Urinary bladder (tissue), 4 donors: ENCODE measurements around the gene PRMT7. TPM values are rescaled to one million over a fixed set of nuclear protein-coding genes. Genes with fewer than 3 reads are reported as not detected.

Source experiments
- DNase-seq: peaks from one replicate; pipeline ENCODE4 v3.0.0-alpha.2; 2015; ENCODE audit errors: extremely low spot score
- H3K27ac ChIP-seq: one replicate; pipeline ENCODE4 v1.5.1; 2013; ENCODE audit warnings: low read depth, mild to moderate bottlenecking, moderate library complexity
- H3K36me3 ChIP-seq: one replicate; pipeline ENCODE4 v1.6.1; 2013; ENCODE audit warnings: mild to moderate bottlenecking, moderate library complexity; ENCODE audit not compliant: insufficient read depth
- H3K4me1 ChIP-seq: one replicate; pipeline ENCODE4 v1.6.1; 2013; ENCODE audit warnings: mild to moderate bottlenecking, moderate library complexity; ENCODE audit not compliant: insufficient read depth
- H3K4me3 ChIP-seq: one replicate; pipeline ENCODE4 v1.5.1; 2013; ENCODE audit warnings: low read depth, low read length
- WGBS: extraction: QIAGEN DNeasy Blood & Tissue Kit; methylation state at CpG from one replicate; pipeline ENCODE4 v1.1.7; 2013; 5-methylcytosine and 5-hydroxymethylcytosine counted together
- polyA plus RNA-seq: library from polyadenylated mRNA; stranded (reverse); fragments of 200-250 nt; gene quantifications from one replicate; pipeline ENCODE4 v1.2.3, GENCODE V29; 2013
- total RNA-seq: library from RNA; depleted of rRNA; stranded (reverse); fragments of >200 nt; gene quantifications from one replicate; pipeline ENCODE4 v1.2.3, GENCODE V29; 2014
- donor health status: healthy with polysubstance abuse.
- donor health status: healthy.

Gene PRMT7
- total and polyA plus RNA-seq, 2 donors: 38.7 to 53.2 TPM

DNA sequence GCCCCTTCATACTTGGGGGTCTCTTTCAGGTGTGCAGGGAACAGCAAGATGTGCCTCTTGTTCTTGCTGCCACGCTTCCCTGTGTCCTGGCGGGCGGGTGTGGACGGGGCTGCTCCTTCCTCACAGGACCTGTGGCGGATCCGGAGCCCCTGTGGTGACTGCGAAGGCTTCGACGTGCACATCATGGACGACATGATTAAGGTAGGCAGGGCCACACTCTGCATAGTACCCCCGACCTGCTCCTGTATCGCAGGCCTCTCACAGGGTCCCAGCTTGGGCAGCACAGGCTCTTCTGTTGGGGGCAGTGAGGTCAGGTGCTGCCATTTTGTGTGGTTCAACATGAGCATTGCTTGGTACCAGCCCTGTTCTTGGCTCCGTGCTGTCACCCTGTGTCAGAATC lies 42.5 kb downstream of the PRMT7 start:
- DNase-seq: no peak
- WGBS: 92% methylated on average over 13 of the region's 13 CpGs
- Histone ChIP-seq H3K36me3 (peaks cover 14% of the 10 kb centered on the region), H3K4me3 (no peak overlapping the region), H3K27ac (no peak overlapping the region), H3K4me1 (no peaks in the 10 kb centered on the region)

DNA sequence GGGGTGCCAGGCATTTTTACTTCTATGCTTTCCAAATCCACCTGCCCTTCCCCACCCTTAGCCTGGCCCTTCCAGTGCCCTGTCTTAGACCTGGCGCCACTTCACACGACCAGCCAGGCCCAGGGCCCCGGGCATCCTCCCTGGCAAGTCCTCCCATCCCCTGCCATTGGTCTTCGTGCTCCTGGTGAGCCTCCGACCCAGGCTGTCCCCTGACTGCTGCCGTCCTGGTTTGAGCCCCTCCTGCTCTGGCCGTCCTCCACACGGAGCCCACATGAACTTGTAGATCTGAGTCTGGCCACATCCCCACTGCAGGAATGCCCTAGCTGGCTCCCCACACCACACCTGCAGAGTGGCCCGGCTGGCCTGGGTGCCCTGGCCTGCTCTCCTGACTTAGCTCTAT lies 44.0 kb downstream of the PRMT7 start:
- Histone ChIP-seq H3K4me1 (no peaks in the 10 kb centered on the region), H3K27ac (no peak overlapping the region), H3K36me3 (peaks cover 13% of the 10 kb centered on the region), H3K4me3 (no peak overlapping the region)
- DNase-seq: no peak
- 92% methylated on average over 9 of the region's 9 CpGs for WGBS

DNA sequence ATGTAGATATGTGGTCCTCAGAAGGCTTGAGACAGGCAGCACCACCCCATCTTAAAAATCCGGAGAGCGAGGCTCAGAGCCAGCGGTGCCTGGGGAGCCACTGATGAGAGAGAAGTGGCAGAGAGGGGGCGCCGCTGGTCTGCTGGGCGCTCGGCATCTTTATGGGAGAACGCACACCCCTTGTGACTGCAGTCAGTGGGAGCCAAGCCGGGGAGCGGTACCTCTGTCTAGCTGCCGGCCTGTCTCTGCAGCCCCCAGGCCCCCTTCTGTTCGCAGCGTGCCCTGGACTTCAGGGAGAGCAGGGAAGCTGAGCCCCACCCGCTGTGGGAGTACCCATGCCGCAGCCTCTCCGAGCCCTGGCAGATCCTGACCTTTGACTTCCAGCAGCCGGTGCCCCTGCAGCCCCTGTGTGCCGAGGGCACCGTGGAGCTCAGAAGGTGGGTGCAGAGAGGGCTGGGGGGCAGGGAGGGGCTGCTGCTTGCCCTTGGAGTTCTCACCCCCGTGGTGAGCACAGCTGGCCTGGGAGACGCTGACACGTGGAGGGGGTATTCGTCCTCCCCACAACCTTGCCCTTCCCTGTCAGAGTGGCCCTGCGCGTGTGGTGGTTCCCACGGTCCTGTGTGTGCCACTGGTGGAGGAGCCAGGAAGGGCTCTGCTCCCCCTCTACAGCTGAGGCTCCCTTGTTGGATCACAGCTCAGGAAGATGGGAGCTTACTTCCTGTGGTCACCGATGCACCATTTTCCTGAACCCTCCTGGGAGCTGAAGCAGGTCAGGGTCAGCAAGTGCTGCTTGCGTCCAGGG lies 44.8 kb downstream of the PRMT7 start:
- H3K27ac ChIP-seq: no peak overlapping the region

DNA sequence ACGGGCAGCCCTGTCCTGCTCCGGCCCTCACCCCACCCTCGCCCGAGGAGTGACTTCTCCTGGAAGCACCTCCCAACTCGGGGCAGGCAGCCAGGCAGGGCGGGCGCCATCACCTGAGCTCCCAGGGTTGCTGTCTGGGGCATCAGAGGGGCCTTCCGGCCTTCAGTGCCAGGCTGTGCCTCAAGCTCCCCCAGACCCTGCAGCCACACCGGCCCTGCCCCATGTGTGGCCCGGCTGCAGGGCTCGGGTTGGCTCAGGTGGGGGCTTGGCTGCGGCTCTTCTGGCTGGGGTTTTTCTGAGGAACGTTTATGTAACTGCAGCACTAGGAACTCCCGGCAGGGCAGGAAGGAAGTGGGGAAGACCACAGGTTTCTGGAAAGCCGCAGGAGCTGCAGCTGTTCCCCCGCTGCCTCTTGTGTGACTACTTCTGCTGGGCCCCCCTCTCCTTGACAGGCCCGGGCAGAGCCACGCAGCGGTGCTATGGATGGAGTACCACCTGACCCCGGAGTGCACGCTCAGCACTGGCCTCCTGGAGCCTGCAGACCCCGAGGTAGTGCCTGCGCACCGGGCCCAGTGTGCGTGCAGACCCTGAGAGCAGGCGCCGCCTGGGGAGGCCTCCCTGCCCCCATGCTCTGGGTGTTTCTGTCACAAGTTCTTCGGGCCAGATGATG lies 45.6 kb downstream of the PRMT7 start:
- H3K27ac ChIP-seq: no peak overlapping the region
- WGBS: 73% methylated on average over 28 of the region's 28 CpGs
- H3K4me1 ChIP-seq: no peaks in the 10 kb centered on the region
- peaks cover 13% of the 10 kb centered on the region for H3K36me3 ChIP-seq
- no peak for DNase-seq
- no peak overlapping the region for H3K4me3 ChIP-seq

More for the DNA sequence above, 44.8 kb downstream of the PRMT7 start:
- H3K36me3 ChIP-seq: peaks cover 13% of the 10 kb centered on the region
- no peaks in the 10 kb centered on the region for H3K4me1 ChIP-seq
- H3K4me3 ChIP-seq: no peak overlapping the region
- whole genome bisulfite sequencing: 83% methylated on average over 28 of the region's 28 CpGs
- DNase-seq: no peak

DNA sequence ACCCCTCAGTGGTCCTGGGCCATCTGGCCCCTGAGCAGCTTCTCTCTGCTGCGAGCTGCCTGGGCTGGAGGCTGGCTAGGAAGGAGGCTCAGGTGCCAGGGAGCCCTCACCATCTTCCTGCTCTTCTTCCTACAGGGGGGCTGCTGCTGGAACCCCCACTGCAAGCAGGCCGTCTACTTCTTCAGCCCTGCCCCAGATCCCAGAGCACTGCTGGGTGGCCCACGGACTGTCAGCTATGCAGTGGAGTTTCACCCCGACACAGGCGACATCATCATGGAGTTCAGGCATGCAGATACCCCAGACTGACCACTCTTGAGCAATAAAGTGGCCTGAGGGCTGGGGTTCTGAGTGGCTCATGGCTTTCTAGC lies 46.1 kb downstream of the PRMT7 start:
- DNase-seq: no peak
- Histone ChIP-seq H3K36me3 (peaks cover 13% of the 10 kb centered on the region), H3K4me3 (no peak overlapping the region), H3K27ac (no peak overlapping the region), H3K4me1 (no peaks in the 10 kb centered on the region)
- 93% methylated on average over 5 of the region's 5 CpGs for WGBS

DNA sequence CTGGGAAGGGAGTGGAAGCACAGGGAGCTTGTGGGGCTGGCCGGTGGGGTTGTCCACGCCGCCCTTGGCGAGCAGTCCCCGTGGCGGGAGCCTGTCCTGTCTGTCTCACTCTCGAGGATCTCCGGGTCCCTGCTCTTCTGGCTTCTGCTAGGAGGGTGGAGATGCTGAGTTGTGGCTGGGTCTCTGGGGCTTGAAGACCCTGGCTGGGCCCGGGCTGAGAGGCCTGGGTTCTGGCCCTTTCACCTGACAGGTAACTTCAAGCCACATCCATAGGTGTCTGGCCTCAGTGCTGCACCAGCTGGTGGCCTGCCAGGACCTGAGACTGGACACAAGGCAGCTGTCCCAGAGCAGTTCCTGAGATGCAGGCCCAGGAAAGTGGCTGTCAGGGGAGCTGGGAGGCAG lies 46.7 kb downstream of the PRMT7 start:
- peaks cover 13% of the 10 kb centered on the region for H3K36me3 ChIP-seq
- no peak for DNase-seq
- no peaks in the 10 kb centered on the region for H3K4me1 ChIP-seq
- no peak overlapping the region for H3K4me3 ChIP-seq
- WGBS: 93% methylated on average over 9 of the region's 9 CpGs
- H3K27ac ChIP-seq: no peak overlapping the region

DNA sequence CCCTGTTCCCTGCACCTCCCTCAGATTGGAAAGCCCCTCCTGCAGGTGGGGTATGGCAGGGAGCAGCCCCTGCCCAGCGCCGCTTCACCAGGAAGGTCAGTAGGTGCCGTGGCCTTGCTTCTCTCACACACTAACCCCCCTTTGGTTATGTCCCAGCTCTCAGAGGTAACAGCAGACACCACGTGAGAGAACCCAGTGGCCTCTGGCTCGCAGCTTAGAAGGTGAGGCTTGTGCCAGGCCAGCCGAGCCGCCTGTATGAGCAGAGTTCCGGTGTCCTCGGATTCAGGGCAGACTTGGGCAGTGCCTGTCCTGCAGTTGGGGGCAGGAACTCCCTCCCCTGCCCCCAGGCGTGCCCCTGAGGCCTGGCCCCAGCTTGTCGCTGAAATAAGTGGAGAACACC lies 47.1 kb downstream of the PRMT7 start:
- Histone ChIP-seq H3K36me3 (peaks cover 13% of the 10 kb centered on the region), H3K4me3 (no peak overlapping the region), H3K27ac (no peak overlapping the region), H3K4me1 (no peaks in the 10 kb centered on the region)
- WGBS: 92% methylated on average over 11 of the region's 11 CpGs
- no peak for DNase-seq

DNA sequence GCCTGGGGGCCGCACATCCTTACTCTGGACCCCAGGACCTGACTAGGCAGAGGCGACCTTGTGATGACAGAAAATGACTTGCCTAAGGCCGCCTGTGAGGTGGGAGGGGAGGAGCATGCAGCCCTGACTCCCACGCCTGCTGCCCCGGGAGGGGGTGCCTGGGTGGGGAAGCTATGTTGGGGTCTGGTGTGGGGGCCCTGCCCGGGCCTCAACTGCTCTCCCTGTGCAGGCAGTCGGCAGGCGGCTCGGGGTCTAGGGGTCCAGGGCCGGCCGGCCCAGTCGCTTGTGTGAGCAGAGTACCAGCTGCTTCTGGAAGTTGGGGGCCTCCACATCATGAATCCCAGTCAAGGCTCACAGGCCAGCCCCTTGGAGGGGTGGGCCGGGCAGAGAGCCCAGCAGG lies 48.1 kb downstream of the PRMT7 start:
- 84% methylated on average over 13 of the region's 13 CpGs for WGBS
- no peak for DNase-seq
- Histone ChIP-seq H3K4me1 (no peaks in the 10 kb centered on the region), H3K4me3 (no peak overlapping the region), H3K36me3 (peaks cover 10% of the 10 kb centered on the region), H3K27ac (no peak overlapping the region)

DNA sequence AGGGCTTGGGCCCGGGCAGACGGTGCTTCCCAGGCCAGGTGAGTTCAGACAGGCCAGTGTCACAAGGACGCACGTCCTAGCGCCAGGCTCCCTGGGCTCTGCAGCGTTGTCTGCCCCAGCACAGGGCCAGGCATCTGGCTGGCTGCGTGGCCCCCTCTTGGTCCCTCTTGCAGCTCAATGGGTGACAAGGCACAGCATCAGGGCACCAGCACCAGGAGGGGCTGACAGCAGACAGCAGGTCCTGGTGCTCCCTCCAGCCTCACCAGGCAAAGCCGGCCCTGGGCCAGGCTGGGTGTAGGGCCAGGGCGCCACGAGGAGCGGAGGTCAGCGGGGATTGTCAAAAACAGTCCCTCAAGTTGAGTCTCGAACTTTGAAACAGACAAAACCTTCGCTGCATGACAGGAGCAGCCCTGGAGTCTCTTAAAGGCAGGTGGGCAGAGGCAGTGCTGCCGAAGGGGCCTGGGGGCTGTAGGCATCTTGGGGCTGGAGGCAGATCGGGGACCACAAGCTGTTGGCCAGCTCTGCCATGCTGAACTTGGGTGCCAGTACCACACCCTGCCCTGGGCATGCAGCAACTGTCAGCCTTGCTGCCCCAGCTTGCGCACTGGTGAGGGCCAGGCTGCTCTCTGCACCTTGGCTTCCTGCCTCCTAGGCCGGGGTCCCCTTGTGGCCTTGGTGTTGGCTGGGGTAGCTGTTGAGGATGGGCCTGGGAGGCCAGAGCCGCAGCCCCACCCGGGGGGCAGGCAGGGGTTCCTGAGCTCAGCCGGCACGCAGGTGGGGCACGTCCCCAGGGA lies 48.8 kb downstream of the PRMT7 start:
- DNase-seq: no peak
- 88% methylated on average over 23 of the region's 23 CpGs for WGBS
- H3K36me3 ChIP-seq: peaks cover 8% of the 10 kb centered on the region
- H3K27ac ChIP-seq: no peak overlapping the region
- H3K4me1 ChIP-seq: no peaks in the 10 kb centered on the region
- no peak overlapping the region for H3K4me3 ChIP-seq

DNA sequence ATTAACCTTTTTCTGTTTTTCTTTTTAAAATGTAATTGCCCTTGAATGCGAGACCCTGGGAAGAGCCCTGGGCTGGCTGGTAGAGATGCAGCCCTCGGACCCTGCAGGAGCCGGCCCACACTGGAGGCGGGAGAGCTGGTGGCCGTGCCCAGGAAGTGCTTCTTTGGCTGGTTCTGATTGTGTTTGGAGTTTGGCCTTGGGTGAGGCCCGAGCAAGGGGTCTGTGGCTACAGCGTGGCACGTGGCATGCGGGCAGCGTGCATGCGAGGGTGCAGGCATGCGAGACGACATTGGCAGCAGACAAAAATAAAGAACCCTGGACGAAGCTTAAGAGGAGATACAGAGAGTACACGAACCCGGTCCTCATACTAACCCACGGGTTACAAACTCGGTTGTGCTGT lies 49.7 kb downstream of the PRMT7 start:
- H3K27ac ChIP-seq: no peak overlapping the region
- peaks cover 5% of the 10 kb centered on the region for H3K36me3 ChIP-seq
- WGBS: 91% methylated on average over 18 of the region's 18 CpGs
- no peak for DNase-seq
- no peak overlapping the region for H3K4me3 ChIP-seq
- no peaks in the 10 kb centered on the region for H3K4me1 ChIP-seq

DNA sequence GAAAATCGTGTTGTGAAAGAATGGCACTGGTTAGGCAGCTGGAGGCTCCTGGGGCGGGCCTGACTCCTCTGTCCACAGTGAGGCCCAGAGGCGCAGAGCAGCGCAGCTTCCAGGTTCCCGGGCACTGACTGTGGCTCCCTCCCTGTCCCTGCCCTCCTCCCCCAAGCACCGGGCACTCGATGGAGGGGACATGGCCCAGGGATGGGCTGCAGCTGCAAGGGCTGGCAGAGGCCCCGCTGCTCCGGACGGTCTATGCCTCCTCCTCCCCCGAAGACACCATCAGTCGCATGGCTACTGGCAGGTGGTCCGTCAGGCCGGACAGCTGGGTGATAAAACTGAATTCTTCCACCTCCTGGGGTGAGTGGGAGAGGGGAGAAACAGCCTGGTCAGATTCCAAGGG lies 50.1 kb downstream of the PRMT7 start:
- peaks cover 5% of the 10 kb centered on the region for H3K36me3 ChIP-seq
- DNase-seq: no peak
- H3K27ac ChIP-seq: no peak overlapping the region
- 67% methylated on average over 14 of the region's 14 CpGs for WGBS
- no peak overlapping the region for H3K4me3 ChIP-seq
- no peaks in the 10 kb centered on the region for H3K4me1 ChIP-seq

DNA sequence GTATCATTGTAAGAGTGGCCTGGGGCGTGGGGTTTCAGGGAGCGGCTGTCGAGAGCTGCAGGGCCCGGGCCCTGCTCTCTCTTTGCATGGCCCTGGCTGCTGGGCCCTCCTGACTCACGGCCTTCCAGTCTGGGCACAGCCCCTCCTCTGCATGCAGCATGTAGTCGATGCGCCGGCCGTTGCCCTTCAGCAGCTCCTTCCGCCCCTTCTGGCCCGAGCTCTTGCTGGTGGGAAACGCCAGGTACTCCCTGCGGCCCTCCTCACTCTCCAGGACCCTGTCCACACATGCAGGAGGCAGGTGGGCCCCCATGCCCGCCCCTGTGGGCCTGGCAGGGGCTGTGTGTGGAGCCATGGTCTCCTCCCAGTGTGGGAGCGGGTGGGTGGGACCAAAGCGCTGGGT lies 50.7 kb downstream of the PRMT7 start:
- DNase-seq: no peak
- 37% methylated on average over 16 of the region's 16 CpGs for WGBS

DNA sequence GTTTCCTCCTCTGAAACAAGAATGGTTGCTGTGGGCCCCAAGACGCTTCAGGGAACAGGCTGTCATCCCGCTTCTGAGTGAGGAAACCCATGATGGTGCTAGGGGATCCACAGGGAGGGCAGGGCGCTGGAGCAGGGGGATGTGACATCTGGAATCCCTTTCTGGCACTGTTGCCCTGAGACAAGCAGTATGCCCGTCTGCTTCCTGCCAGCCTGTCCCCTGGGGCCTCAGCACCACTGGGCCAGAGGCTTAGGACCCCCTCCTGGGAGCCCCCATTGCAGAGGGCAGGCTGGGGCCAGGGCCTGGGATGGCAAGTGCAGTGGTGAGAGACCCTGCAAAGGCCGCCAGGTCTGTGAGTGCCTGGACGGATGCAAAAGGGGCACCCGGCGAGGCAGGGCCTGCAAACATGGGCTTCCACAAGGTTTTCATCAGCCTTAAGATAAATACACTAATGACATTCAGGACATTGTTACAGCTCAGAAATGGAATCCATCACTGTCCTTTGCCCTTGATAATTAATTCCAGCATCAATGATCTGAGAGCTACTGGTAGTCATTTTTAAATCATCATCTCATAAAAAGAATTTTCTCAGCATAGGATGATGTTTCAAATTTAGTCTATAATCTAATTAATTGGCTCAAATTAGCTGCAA lies 51.6 kb downstream of the PRMT7 start:
- H3K4me1 ChIP-seq: no peaks in the 10 kb centered on the region
- 59% methylated on average over 8 of the region's 8 CpGs for WGBS
- H3K27ac ChIP-seq: no peak overlapping the region
- H3K36me3 ChIP-seq: peaks cover 2% of the 10 kb centered on the region
- no peak for DNase-seq
- no peak overlapping the region for H3K4me3 ChIP-seq

More for the DNA sequence above, 50.7 kb downstream of the PRMT7 start:
- Histone ChIP-seq H3K27ac (no peak overlapping the region), H3K4me1 (no peaks in the 10 kb centered on the region), H3K4me3 (no peak overlapping the region), H3K36me3 (peaks cover 5% of the 10 kb centered on the region)
